ENCODE data around the gene FAT1.

GRCh38 chr4:186606591-186606992 lies 117.1 kb downstream of the FAT1 start:
- TF ChIP-seq CTCF (IDR thresholded peaks at IDR 0.05) (no peak), POLR2A (IDR thresholded peaks at IDR 0.05) (no peak)
